Mesenchymal stem cell (in vitro differentiated cells and primary cell): ENCODE data around the gene SLCO2B1.

Source experiments
- DNase-seq: peaks from one replicate; pipeline ENCODE4 v3.0.0-alpha.2; 2013
- H2AFZ ChIP-seq: one replicate; pipeline ENCODE4 v1.6.1; 2013; ENCODE audit warnings: low read depth, mild to moderate bottlenecking, control low read depth, inconsistent platforms, low read length, moderate library complexity
- H2AK5ac ChIP-seq: 2 replicates; pipeline ENCODE4 v1.6.1; 2013; ENCODE audit warnings: low read length, moderate library complexity, mild to moderate bottlenecking, inconsistent platforms; ENCODE audit not compliant: severe bottlenecking
- H2BK120ac ChIP-seq: one replicate; pipeline ENCODE4 v1.6.1; 2013; ENCODE audit warnings: low read depth, mild to moderate bottlenecking, inconsistent platforms, low read length, moderate library complexity
- H2BK12ac ChIP-seq, 2 experiments: one replicate each; pipeline ENCODE4 v1.6.1; 2013; ENCODE audit warnings: inconsistent platforms in 2 of 2, low read length in 2 of 2, mild to moderate bottlenecking in 2 of 2, moderate library complexity in 2 of 2, control low read depth in 1 of 2
- H2BK15ac ChIP-seq: one replicate; pipeline ENCODE4 v1.6.1; 2013; ENCODE audit warnings: mild to moderate bottlenecking, low read depth, inconsistent platforms; ENCODE audit not compliant: poor library complexity, severe bottlenecking
- H2BK5ac ChIP-seq: 2 replicates; pipeline ENCODE4 v1.6.1; 2013; ENCODE audit warnings: low read depth, mild to moderate bottlenecking, low read length, control low read depth, inconsistent platforms; ENCODE audit not compliant: poor library complexity, severe bottlenecking
- H3K14ac ChIP-seq, 2 experiments: one replicate each; pipeline ENCODE4 v1.6.1; 2013; ENCODE audit warnings: inconsistent platforms in 2 of 2, low read length in 2 of 2, control low read depth in 1 of 2, mild to moderate bottlenecking in 1 of 2, moderate library complexity in 1 of 2
- H3K18ac ChIP-seq, 2 experiments: one replicate each; pipeline ENCODE4 v1.6.1; 2013; ENCODE audit warnings: inconsistent platforms in 2 of 2, low read length in 2 of 2, control low read depth in 1 of 2, low read depth in 1 of 2, mild to moderate bottlenecking in 1 of 2
- H3K23ac ChIP-seq, 2 experiments: one replicate each; pipeline ENCODE4 v1.6.1; 2013; ENCODE audit warnings: inconsistent platforms in 2 of 2, low read length in 2 of 2, mild to moderate bottlenecking in 2 of 2, moderate library complexity in 2 of 2, control low read depth in 1 of 2
- H3K27ac ChIP-seq: 2 replicates; pipeline ENCODE4 v1.5.1; 2013; ENCODE audit warnings: mild to moderate bottlenecking, moderate library complexity, low read length, control low read depth, inconsistent platforms; ENCODE audit not compliant: poor library complexity, severe bottlenecking
- H3K27me3 ChIP-seq, 2 experiments: 2 replicates each; pipeline versions ENCODE4 v1.6.1 to v1.7.0; 2013; ENCODE audit warnings: low read length in 2 of 2, mild to moderate bottlenecking in 2 of 2, moderate library complexity in 2 of 2, control low read depth in 1 of 2, inconsistent platforms in 1 of 2; ENCODE audit not compliant: control insufficient read depth in 1 of 2, insufficient read depth in 1 of 2
- H3K36me3 ChIP-seq, 2 experiments: 2 replicates each; pipeline versions ENCODE4 v1.6.1 to v1.7.0; 2013; ENCODE audit warnings: low read length in 2 of 2, control low read depth in 1 of 2, inconsistent platforms in 1 of 2, low read depth in 1 of 2, mild to moderate bottlenecking in 1 of 2; ENCODE audit not compliant: insufficient read depth in 2 of 2, control insufficient read depth in 1 of 2
- H3K4ac ChIP-seq, 2 experiments: one replicate each; pipeline ENCODE4 v1.6.1; 2013; ENCODE audit warnings: inconsistent platforms in 2 of 2, low read length in 2 of 2, mild to moderate bottlenecking in 2 of 2, moderate library complexity in 2 of 2, control low read depth in 1 of 2, low read depth in 1 of 2
- H3K4me1 ChIP-seq: 2 replicates; pipeline ENCODE4 v1.6.1; 2013; ENCODE audit warnings: low read depth, low read length, control low read depth; ENCODE audit not compliant: control insufficient read depth, insufficient read depth
- H3K4me2 ChIP-seq: 2 replicates; pipeline ENCODE4 v1.6.1; 2013; ENCODE audit warnings: low read length, mild to moderate bottlenecking, inconsistent platforms; ENCODE audit not compliant: poor library complexity, severe bottlenecking
- H3K4me3 ChIP-seq, 2 experiments: 2 replicates each; pipeline versions ENCODE4 v1.5.1 to v1.7.0; 2013; ENCODE audit warnings: low read length in 2 of 2, mild to moderate bottlenecking in 2 of 2, control low read depth in 1 of 2, low read depth in 1 of 2; ENCODE audit not compliant: insufficient read depth in 1 of 2
- H3K79me1 ChIP-seq: replicated peaks from 2 replicates; pipeline ENCODE4 v1.6.1; 2013; ENCODE audit warnings: mild to moderate bottlenecking, control low read depth, low read length, inconsistent platforms; ENCODE audit not compliant: poor library complexity, severe bottlenecking
- H3K9ac ChIP-seq: 2 replicates; pipeline ENCODE4 v1.7.0; 2013; ENCODE audit warnings: mild to moderate bottlenecking, low read length, moderate library complexity
- H3K9me3 ChIP-seq: 2 replicates; pipeline ENCODE4 v1.7.0; 2013; ENCODE audit warnings: mild to moderate bottlenecking, low read length; ENCODE audit not compliant: control insufficient read depth
- H4K8ac ChIP-seq: one replicate; pipeline ENCODE4 v1.6.1; 2013; ENCODE audit warnings: inconsistent platforms, mild to moderate bottlenecking, low read length, moderate library complexity
- H4K91ac ChIP-seq: one replicate; pipeline ENCODE4 v1.6.1; 2013; ENCODE audit warnings: mild to moderate bottlenecking, low read length, inconsistent platforms
- WGBS: methylation state at CpG from one replicate; pipeline ENCODE4 v1.1.7; 2013; ENCODE audit warnings: mixed read lengths; 5-methylcytosine and 5-hydroxymethylcytosine counted together

Gene SLCO2B1

DNA sequence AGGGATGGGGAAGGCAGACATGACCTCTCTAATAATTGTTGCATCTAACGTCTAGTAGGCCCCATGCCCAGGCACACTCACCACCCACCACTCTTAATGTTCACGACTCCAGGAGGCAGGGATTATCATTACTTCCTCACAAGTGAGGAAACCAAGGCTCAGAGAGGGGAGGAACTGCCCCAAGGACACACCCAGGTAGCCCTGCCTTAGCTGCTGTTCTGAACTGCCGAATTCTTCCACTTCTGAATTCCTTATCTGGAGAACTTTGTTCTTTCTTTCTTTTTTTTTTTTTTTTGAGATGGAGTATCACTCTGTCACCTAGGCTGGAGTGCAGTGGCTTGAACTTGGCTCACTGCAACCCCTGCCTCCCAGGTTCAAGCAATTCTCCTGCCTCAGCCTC lies 16.7 kb downstream of the SLCO2B1 start:
- Histone ChIP-seq H2BK15ac (no peak overlapping the region), H3K9me3 (peaks cover 2% of the 10 kb centered on the region), H3K27me3 (peaks cover 0 to 72% of the 10 kb centered on the region in 2 experiments), H2BK5ac (no peak overlapping the region), H2BK120ac (no peak overlapping the region), H2AFZ (no peak overlapping the region), H3K4me2 (no peak overlapping the region), H3K18ac (no peak overlapping the region), H2AK5ac (no peak overlapping the region), H3K9ac (no peak overlapping the region), H3K79me1 (no peaks in the 10 kb centered on the region), H3K27ac (no peak overlapping the region), H3K4me3 (no peak overlapping the region), H3K36me3 (peaks cover 0 to 50% of the 10 kb centered on the region in 2 experiments), H3K14ac (no peak overlapping the region), H3K23ac (no peak overlapping the region), H3K4ac (no peak overlapping the region), H3K4me1 (no peaks in the 10 kb centered on the region), H2BK12ac (no peak overlapping the region), H4K8ac (no peak overlapping the region), H4K91ac (no peak overlapping the region)
- DNase-seq: no peak
- 76% methylated on average over 2 of the region's 3 CpGs for WGBS

GRCh38 chr11:75169101-75169885 lies 18.4 kb downstream of the SLCO2B1 start:
- no peak overlapping the region for H2AFZ ChIP-seq
- H2AK5ac ChIP-seq: no peak overlapping the region
- H4K91ac ChIP-seq: no peak overlapping the region
- no peak overlapping the region for H4K8ac ChIP-seq
- H3K23ac ChIP-seq: no peak overlapping the region
- no peak overlapping the region for H2BK15ac ChIP-seq
- no peak overlapping the region for H3K27ac ChIP-seq
- peaks cover 0 to 52% of the 10 kb centered on the region in 2 experiments for H3K36me3 ChIP-seq
- no peaks in the 10 kb centered on the region for H3K79me1 ChIP-seq
- H3K4me1 ChIP-seq: no peaks in the 10 kb centered on the region
- no peak overlapping the region for H2BK5ac ChIP-seq
- H3K27me3 ChIP-seq: peaks cover 0 to 56% of the 10 kb centered on the region in 2 experiments
- no peaks in the 10 kb centered on the region for H3K9me3 ChIP-seq
- no peak overlapping the region for H2BK120ac ChIP-seq
- no peak overlapping the region for H3K4me2 ChIP-seq
- no peak for DNase-seq
- H3K4me3 ChIP-seq: no peak overlapping the region
- no peak overlapping the region for H3K4ac ChIP-seq
- no peak overlapping the region for H3K9ac ChIP-seq
- no peak overlapping the region for H3K18ac ChIP-seq
- 87% methylated on average over 13 of the region's 13 CpGs for WGBS
- no peak overlapping the region for H2BK12ac ChIP-seq
- H3K14ac ChIP-seq: no peak overlapping the region

- H3K27me3 ChIP-seq: peaks cover 0 to 45% of the 10 kb centered on the region in 2 experiments
- H3K18ac ChIP-seq: no peak overlapping the region
- H3K9ac ChIP-seq: no peak overlapping the region
- H4K8ac ChIP-seq: no peak overlapping the region
- H3K27ac ChIP-seq: no peak overlapping the region
- H3K9me3 ChIP-seq: no peaks in the 10 kb centered on the region
- no peak overlapping the region for H3K4me3 ChIP-seq
- H3K79me1 ChIP-seq: no peaks in the 10 kb centered on the region
- H3K23ac ChIP-seq: no peak overlapping the region
- no peak overlapping the region for H2BK15ac ChIP-seq
- no peak overlapping the region for H3K14ac ChIP-seq
- no peak overlapping the region for H3K4me2 ChIP-seq
- DNase-seq: no peak
- no peak overlapping the region for H4K91ac ChIP-seq
- H3K4ac ChIP-seq: no peak overlapping the region
- H2BK120ac ChIP-seq: no peak overlapping the region
- H2AK5ac ChIP-seq: no peak overlapping the region
- no peak overlapping the region for H2BK12ac ChIP-seq
- peaks cover 4% of the 10 kb centered on the region for H3K4me1 ChIP-seq
- H2BK5ac ChIP-seq: no peak overlapping the region
- peaks cover 0 to 54% of the 10 kb centered on the region in 2 experiments for H3K36me3 ChIP-seq
- no peak overlapping the region for H2AFZ ChIP-seq
- WGBS: 69% methylated on average over 18 of the region's 18 CpGs
These were observed 19.8 kb downstream of the SLCO2B1 start for GRCh38 chr11:75170516-75171201.

DNA sequence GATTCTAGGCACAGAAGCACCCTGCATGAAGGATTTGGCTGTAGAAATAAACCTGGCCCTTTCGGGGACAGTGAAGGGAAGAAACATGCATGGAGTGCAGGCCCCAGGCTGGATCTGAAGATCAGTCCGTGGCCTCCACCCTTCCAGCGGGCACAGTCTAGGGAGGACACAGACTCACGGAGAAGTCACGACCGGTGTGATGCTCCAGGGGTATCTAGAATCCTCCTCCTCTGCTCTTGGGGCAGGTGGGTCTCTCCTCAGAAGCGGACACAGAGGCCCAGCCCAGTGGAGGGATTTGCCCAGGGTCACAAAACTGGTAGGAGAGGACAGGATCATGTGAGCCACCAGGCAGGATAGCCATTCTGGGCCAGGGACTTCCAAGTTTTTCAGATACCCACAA lies 22.4 kb downstream of the SLCO2B1 start:
- Histone ChIP-seq H3K36me3 (peaks cover 0 to 52% of the 10 kb centered on the region in 2 experiments), H4K8ac (no peak overlapping the region), H2AK5ac (no peak overlapping the region), H3K4me1 (peaks cover 4% of the 10 kb centered on the region), H2BK5ac (no peak overlapping the region), H2AFZ (no peak overlapping the region), H2BK15ac (no peak overlapping the region), H3K4me2 (no peak overlapping the region), H3K9me3 (no peaks in the 10 kb centered on the region), H2BK12ac (no peak overlapping the region), H3K9ac (no peak overlapping the region), H2BK120ac (no peak overlapping the region), H3K27me3 (peaks cover 0 to 37% of the 10 kb centered on the region in 2 experiments), H3K23ac (no peak overlapping the region), H3K27ac (no peak overlapping the region), H3K4ac (no peak overlapping the region), H3K14ac (no peak overlapping the region), H3K4me3 (no peak overlapping the region), H3K18ac (no peak overlapping the region), H3K79me1 (no peaks in the 10 kb centered on the region), H4K91ac (no peak overlapping the region)
- WGBS: 94% methylated on average over 7 of the region's 7 CpGs
- no peak for DNase-seq
